Skeletal muscle tissue (tissue), 4 donors: ENCODE results near the gene OR8A1. TPM values are rescaled to one million over a fixed set of nuclear protein-coding genes. Genes with fewer than 3 reads are reported as not detected.
"Not testable (repeated sequence)": the region's sequence is repeated elsewhere in the genome, so short reads cannot be mapped to it uniquely, and the experiment has no call there.

Experiments
- H3K27ac ChIP-seq: one replicate; pipeline ENCODE4 v1.7.0; 2013; ENCODE audit warnings: mild to moderate bottlenecking, low read depth, low read length, inconsistent platforms
- H3K27me3 ChIP-seq, 3 donors: one replicate each; pipeline ENCODE4 v1.7.0; 2013; ENCODE audit warnings: low read length in 3 of 3; ENCODE audit not compliant: control insufficient read depth in 3 of 3, insufficient read depth in 3 of 3
- H3K36me3 ChIP-seq, 3 donors: one replicate each; pipeline ENCODE4 v1.7.0; 2013; ENCODE audit warnings: low read length in 3 of 3; ENCODE audit not compliant: control insufficient read depth in 3 of 3, insufficient read depth in 3 of 3
- H3K4me1 ChIP-seq, 3 donors: one replicate each; pipeline ENCODE4 v1.7.0; 2013; ENCODE audit warnings: low read length in 3 of 3, mild to moderate bottlenecking in 3 of 3; ENCODE audit not compliant: control insufficient read depth in 3 of 3, insufficient read depth in 3 of 3
- H3K4me3 ChIP-seq, 3 donors: one replicate each; pipeline ENCODE4 v1.7.0; 2013; ENCODE audit warnings: low read length in 3 of 3
- H3K9ac ChIP-seq, 3 donors: one replicate each; pipeline ENCODE4 v1.7.0; 2013; ENCODE audit warnings: low read length in 3 of 3, mild to moderate bottlenecking in 3 of 3, moderate library complexity in 2 of 3, low read depth in 1 of 3
- H3K9me3 ChIP-seq, 3 donors: one replicate each; pipeline ENCODE4 v1.7.0; 2013; ENCODE audit warnings: low read length in 3 of 3; ENCODE audit not compliant: control insufficient read depth in 3 of 3
- total RNA-seq: library from RNA; depleted of rRNA; stranded (reverse); fragments of >200 nt; gene quantifications from one replicate; pipeline ENCODE4 v1.2.3, GENCODE V29; 2014
- donor health status: Osteomylitis.

The OR8A1 gene
- total RNA-seq, 1 donor from 2014 or later, result not detected

DNA sequence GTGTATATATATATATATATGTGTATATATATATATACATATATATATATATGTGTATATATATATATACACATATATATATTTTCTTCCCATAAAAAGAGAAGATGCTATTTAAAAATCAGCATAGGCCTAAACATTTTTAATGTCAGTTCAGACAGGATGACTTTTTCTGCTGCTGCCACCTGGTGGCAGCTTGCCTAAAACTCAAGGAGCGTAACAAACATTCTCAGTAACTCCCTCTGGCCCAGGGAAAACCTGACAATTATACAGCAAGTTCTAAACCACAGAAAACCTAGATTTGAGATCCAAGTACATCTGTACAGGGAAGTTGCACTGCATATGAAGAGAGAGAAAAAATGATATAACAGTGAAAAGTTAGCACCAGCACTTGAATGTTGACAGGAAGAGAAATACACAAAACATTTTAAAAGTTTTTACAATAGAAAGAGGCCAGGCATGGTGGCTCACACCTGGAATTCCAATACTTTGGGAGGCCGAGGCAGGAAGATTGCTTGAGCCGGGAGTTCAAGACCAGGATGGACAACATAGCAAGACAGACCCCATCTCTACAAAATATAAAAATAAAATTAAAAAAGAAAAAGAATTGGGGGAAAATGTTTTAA lies 16.6 kb downstream of the OR8A1 start:
- Histone ChIP-seq H3K27ac (no peak overlapping the region), H3K9ac (no peak overlapping the region), H3K4me1 (no peaks in the 10 kb centered on the region), H3K27me3 (peaks cover 0 to 3% (median 0%) of the 10 kb centered on the region in 3 donors), H3K36me3 (no peaks in the 10 kb centered on the region), H3K4me3 (no peak overlapping the region), H3K9me3 (no peaks in the 10 kb centered on the region)

DNA sequence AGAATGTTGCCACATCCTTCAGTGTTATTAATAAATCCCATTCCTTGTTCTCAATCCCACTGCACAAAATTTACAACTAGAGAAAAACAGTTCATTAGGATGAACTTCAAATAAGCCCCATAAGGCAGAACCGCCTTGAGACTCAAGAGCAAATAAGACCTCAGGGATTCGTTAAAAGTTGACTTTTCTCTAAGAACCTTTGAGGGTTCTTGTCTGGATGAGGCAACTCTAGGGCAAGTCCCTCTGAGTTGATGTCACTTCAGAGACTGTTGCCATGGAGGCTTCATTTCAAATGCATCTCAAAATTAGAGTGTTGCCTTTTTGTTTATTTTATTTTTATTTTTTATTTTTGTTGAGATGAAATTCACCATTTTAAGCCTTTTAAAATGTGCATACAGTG lies 21.6 kb downstream of the OR8A1 start:
- Histone ChIP-seq H3K4me1 (no peaks in the 10 kb centered on the region), H3K36me3 (no peaks in the 10 kb centered on the region), H3K9ac (no peak overlapping the region), H3K9me3 (no peaks in the 10 kb centered on the region), H3K27ac (no peak overlapping the region), H3K4me3 (no peak overlapping the region), H3K27me3 (no peaks in the 10 kb centered on the region)

DNA sequence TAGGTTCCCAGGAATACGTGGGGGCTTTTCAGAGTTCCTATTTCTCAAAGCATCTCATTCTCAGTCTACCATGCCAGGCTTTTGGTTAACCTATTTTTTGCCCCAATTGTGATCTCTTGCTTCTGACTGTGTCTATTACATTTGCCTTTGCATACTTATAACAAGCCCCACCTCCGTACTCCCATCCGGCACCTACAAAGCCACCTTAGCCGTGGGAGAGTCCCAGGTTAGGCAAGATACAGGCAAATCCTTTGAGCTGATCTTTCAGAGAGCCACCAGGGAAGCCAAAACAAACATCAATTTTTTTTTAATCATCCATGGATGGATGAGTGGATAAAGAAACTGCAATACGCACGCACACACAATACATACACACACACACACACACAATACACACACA lies 22.8 kb downstream of the OR8A1 start:
- Histone ChIP-seq H3K27ac (no peak overlapping the region), H3K4me1 (no peaks in the 10 kb centered on the region), H3K36me3 (no peaks in the 10 kb centered on the region), H3K27me3 (peaks cover 0 to 3% (median 0%) of the 10 kb centered on the region in 3 donors), H3K4me3 (no peak overlapping the region), H3K9ac (no peak overlapping the region), H3K9me3 (no peaks in the 10 kb centered on the region)

DNA sequence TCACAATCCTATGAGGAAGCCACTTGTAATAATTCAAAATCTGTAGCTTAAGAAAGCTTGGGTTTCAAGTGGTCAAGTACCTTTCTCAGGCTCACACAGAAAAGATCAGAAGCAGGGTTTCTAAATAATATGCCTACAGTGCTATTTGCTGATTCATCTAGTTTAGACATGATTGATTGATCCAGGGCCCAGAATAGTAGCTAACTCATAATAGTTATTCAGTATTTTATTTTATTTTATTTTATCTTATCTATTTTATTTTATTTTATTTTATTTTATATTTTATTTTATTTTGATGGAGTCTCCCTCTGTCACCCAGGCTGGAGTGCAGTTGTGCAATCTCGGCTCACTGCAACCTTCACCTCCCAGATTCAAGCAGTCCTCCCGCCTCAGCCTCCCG lies 25.5 kb downstream of the OR8A1 start:
- H3K9ac ChIP-seq, result no peak overlapping the region
- peaks cover 0 to 4% (median 0%) of the 10 kb centered on the region in 3 donors for H3K27me3 ChIP-seq
- no peak overlapping the region for H3K27ac ChIP-seq
- no peaks in the 10 kb centered on the region for H3K4me1 ChIP-seq
- no peak overlapping the region for H3K4me3 ChIP-seq
- H3K36me3 ChIP-seq, result no peaks in the 10 kb centered on the region
- no peaks in the 10 kb centered on the region for H3K9me3 ChIP-seq

DNA sequence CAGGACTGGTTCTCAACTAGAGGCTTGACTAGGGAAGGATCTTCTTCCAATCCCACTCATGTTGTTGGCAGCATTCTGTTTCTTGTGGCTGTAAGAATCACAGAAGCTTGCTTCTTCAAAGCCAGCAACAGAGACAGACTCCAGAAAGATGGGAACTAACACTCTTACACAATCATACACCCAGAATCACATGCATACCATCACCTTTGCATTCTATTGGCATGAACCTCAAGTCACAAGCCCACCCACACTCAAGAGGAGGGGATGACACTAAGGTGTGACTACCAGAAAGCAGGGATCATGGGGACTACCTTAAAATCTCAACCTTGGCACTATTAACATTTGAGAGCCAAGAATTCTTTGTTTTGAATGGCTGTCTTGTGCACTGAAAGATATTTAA lies 27.8 kb downstream of the OR8A1 start:
- Histone ChIP-seq H3K4me3 (no peak overlapping the region), H3K27me3 (peaks cover 0 to 8% (median 0%) of the 10 kb centered on the region in 3 donors), H3K9ac (no peak overlapping the region), H3K4me1 (no peaks in the 10 kb centered on the region), H3K9me3 (no peaks in the 10 kb centered on the region), H3K36me3 (no peaks in the 10 kb centered on the region), H3K27ac (no peak overlapping the region)

- H3K27ac ChIP-seq, result no peak overlapping the region
- H3K9me3 ChIP-seq, result no peaks in the 10 kb centered on the region
- H3K4me3 ChIP-seq, result no peak overlapping the region
- H3K9ac ChIP-seq, result no peak overlapping the region
- H3K36me3 ChIP-seq, result no peaks in the 10 kb centered on the region
- H3K4me1 ChIP-seq, result no peaks in the 10 kb centered on the region
- H3K27me3 ChIP-seq, result peaks cover 0 to 8% (median 0%) of the 10 kb centered on the region in 3 donors
Measured at GRCh38 chr11:124600621-124601320, 31.0 kb downstream of the OR8A1 start.

- H3K27me3 ChIP-seq, result peaks cover 0 to 8% (median 0%) of the 10 kb centered on the region in 3 donors
- no peaks in the 10 kb centered on the region for H3K9me3 ChIP-seq
- no peak overlapping the region for H3K4me3 ChIP-seq
- H3K9ac ChIP-seq, result no peak overlapping the region
- H3K36me3 ChIP-seq, result no peaks in the 10 kb centered on the region
- H3K4me1 ChIP-seq, result no peaks in the 10 kb centered on the region
- H3K27ac ChIP-seq, result no peak overlapping the region
Measured at GRCh38 chr11:124602193-124602592, 32.4 kb downstream of the OR8A1 start.

DNA sequence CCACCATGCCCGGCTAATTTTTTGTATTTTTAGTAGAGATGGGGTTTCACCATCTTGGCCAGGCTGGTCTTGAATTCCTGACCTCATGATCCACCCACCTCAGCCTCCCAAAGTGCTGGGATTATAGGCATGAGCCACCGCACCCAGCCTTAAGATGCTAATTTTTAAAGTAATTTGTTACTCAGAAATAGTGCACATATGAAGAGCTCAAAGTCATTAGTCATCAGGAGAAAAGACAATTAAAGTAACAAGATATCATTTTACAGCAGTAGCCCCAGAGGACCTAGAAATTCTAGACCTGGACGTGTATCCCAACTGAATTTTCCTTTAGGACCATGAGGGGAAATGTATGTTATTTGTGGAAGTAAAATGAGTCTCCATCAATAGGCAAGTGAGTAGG lies 32.9 kb downstream of the OR8A1 start:
- not testable (repeated sequence) for H3K27me3 ChIP-seq, H3K36me3 ChIP-seq, H3K4me3 ChIP-seq, H3K9me3 ChIP-seq, H3K4me1 ChIP-seq, H3K9ac ChIP-seq, H3K27ac ChIP-seq

DNA sequence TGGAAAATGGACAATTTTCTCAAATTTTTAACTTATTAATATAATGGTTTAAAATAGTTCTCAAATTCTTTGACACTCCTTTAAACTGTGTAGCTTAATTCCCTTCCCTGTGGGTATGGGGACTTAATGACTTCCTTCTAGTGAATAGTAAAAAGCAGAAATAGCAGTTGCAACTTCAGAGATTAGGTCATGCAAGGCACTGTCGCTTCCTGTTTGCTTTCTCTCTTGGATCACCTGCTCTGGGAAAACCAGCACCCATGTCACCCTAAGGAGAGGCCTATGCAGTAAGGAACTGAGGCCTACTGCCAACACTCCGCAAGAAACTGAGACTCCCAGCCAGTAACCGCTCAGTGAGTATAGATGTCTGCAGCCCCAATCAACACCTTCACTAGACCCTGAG lies 35.9 kb downstream of the OR8A1 start:
- Histone ChIP-seq H3K9ac (no peak overlapping the region), H3K4me1 (no peaks in the 10 kb centered on the region), H3K9me3 (no peaks in the 10 kb centered on the region), H3K36me3 (no peaks in the 10 kb centered on the region), H3K27me3 (peaks cover 0 to 4% (median 0%) of the 10 kb centered on the region in 3 donors), H3K4me3 (no peak overlapping the region), H3K27ac (no peak overlapping the region)

DNA sequence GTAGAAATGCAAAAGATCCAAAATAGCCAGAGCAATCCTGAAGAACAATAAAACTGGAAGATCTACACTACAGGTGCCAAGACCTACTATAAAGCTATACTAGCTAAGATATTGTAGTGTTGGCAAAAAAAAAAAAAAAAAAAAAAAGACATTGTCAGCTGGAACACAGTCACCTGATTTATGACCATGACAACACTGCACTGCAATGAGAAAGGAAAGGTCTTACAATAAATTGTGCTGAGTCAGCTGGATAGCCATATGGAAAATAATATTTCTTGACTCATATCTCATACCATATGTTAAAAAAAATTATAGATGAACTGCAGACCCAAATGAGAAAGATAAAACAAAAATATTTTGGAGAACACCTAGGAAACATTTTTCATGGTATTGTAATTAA lies 38.4 kb downstream of the OR8A1 start:
- peaks cover 0 to 7% (median 0%) of the 10 kb centered on the region in 3 donors for H3K27me3 ChIP-seq
- no peaks in the 10 kb centered on the region for H3K36me3 ChIP-seq
- no peak overlapping the region for H3K27ac ChIP-seq
- H3K9ac ChIP-seq, result no peak overlapping the region
- no peaks in the 10 kb centered on the region for H3K4me1 ChIP-seq
- no peaks in the 10 kb centered on the region for H3K9me3 ChIP-seq
- no peak overlapping the region for H3K4me3 ChIP-seq
